Gastrocnemius medialis (tissue), 4 donors: ENCODE results near the gene FAM3A. TPM values are rescaled to one million over a fixed set of nuclear protein-coding genes. Genes with fewer than 3 reads are reported as not detected.

Source experiments
- ATAC-seq, 2 donors: fragments of 150-250 bp; one replicate each; pipeline ENCODE4 v1.9.1; 2016
- DNase-seq, 2 donors: peaks; one replicate each; pipeline ENCODE4 v3.0.0-alpha.2; 2019
- H3K27ac ChIP-seq, 4 donors: fragments of 200-600 bp; sonication (generic); 1 replicate in 1 of 4; 2 replicates in 3 of 4; pipeline ENCODE4 v1.5.1; 2016 to 2018; ENCODE audit warnings: mild to moderate bottlenecking in 2 of 4, moderate library complexity in 1 of 4
- H3K27me3 ChIP-seq, 3 donors: fragments of 200-600 bp; sonication (generic) in 2 of 3; 1 replicate in 1 of 3; 2 replicates in 2 of 3; pipeline versions ENCODE4 v1.5.1 to v1.6.0; 2016 to 2019; ENCODE audit warnings: mild to moderate bottlenecking in 1 of 3, moderate library complexity in 1 of 3
- H3K36me3 ChIP-seq, 2 donors: fragments of 200-600 bp; sonication (generic) in 1 of 2; one replicate each; pipeline ENCODE4 v1.5.1; 2017 to 2018
- H3K4me1 ChIP-seq, 2 donors: fragments of 200-600 bp; sonication (generic) in 1 of 2; one replicate each; pipeline ENCODE4 v1.5.1; 2016 to 2017; ENCODE audit warnings: mild to moderate bottlenecking in 2 of 2
- H3K4me3 ChIP-seq, 4 donors: fragments of 200-600 bp; sonication (generic) in 3 of 4; 1 replicate in 1 of 4; 2 replicates in 3 of 4; pipeline ENCODE4 v1.5.1; 2016 to 2019; ENCODE audit warnings: mild to moderate bottlenecking in 2 of 4
- H3K9me3 ChIP-seq, 3 donors: fragments of 200-600 bp; sonication (generic) in 2 of 3; 1 replicate in 1 of 3; 2 replicates in 2 of 3; pipeline ENCODE4 v1.5.1; 2016 to 2019
- POLR2A ChIP-seq, 2 donors: fragments of 450-650 bp; IDR thresholded peaks; one replicate each; pipeline ENCODE4 v1.6.1; 2017; ENCODE audit warnings: antibody characterized with exemption in 2 of 2, mild to moderate bottlenecking in 2 of 2, moderate library complexity in 2 of 2
- in situ Hi-C, 4 donors: fragments of 200-750 bp; cut with MboI; loops; one replicate each; pipeline versions ENCODE4 v1.15.0 to v1.8.0; 2017; ENCODE audit warnings: low sequenced_read_pairs in 4 of 4
- intact Hi-C: fragments of 100-400 bp; cut with DNase I; formaldehyde crosslinking; loops from one replicate; pipeline ENCODE4 v1.15.1; 2023; ENCODE audit warnings: low total_unique reads
- total RNA-seq, 4 donors: library from RNA; depleted of rRNA; stranded (reverse); fragments of >200 nt; gene quantifications; one replicate each; pipeline versions ENCODE4 v1.1.0 to v1.2.3, GENCODE V29; 2016
- TF ChIP-seq, protein P1 (sequence below), 5 experiments: fragments of 450-650 bp in 3 of 5; fragments of 200-600 bp in 2 of 5; sonication (generic) in 2 of 5; IDR thresholded peaks in 4 of 5; conservative IDR thresholded peaks in 1 of 5; 1 replicate in 4 of 5; 2 replicates in 1 of 5; pipeline ENCODE4 v1.5.1; 2016 to 2019; ENCODE audit warnings: antibody characterized with exemption in 5 of 5, mild to moderate bottlenecking in 3 of 5, moderate library complexity in 3 of 5

Gene FAM3A
- total RNA-seq, 4 donors from 2014 or later: 28.3 to 44.5 (median 37.8) TPM

DNA sequence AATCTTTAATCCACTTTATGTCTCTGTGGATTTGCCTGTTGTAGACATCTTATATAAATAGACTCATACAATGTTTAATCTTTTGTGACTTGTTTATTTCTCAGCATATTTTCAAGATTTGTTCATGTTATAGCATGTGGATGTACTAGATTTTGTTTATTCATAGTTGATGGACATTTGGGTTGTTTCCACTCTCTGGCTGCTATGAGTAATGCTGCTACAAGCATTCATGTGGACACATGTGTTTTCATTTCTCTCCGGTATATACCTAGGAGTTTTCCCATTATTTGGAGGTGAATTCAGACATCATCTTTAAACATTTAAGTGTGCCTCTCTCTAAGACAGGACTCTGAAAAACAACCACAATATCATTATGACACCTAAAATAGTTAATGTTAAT, 33.7 kb upstream of the FAM3A start:
- Histone ChIP-seq H3K27ac (no peak overlapping the region), H3K4me1 (peaks cover 6 to 19% of the 10 kb centered on the region in 2 donors), H3K4me3 (no peak overlapping the region), H3K36me3 (peaks cover 0 to 10% of the 10 kb centered on the region in 2 donors), H3K27me3 (no peaks in the 10 kb centered on the region), H3K9me3 (no peaks in the 10 kb centered on the region)
- intact Hi-C loops: loop anchor here (10.0 kb wide), 3 partner anchors 175 to 955 kb away; partner anchors contain the start of genes CCNQ, DKC1, EMD and FLNA
- ATAC-seq (no peak), DNase-seq (no peak)
- in situ Hi-C loops: loop anchor here in 2 of 4 donors (25.0 kb wide), 2 partner anchors 137 to 587 kb away; partner anchors contain the start of genes DNASE1L1 (in 2 of the 2), TAFAZZIN (in 2 of the 2), HCFC1 (in 1 of the 2) and TMEM187 (in 1 of the 2)
- no peak for TF ChIP-seq POLR2A (IDR thresholded peaks at IDR 0.05)
- TF ChIP-seq, protein P1, sequence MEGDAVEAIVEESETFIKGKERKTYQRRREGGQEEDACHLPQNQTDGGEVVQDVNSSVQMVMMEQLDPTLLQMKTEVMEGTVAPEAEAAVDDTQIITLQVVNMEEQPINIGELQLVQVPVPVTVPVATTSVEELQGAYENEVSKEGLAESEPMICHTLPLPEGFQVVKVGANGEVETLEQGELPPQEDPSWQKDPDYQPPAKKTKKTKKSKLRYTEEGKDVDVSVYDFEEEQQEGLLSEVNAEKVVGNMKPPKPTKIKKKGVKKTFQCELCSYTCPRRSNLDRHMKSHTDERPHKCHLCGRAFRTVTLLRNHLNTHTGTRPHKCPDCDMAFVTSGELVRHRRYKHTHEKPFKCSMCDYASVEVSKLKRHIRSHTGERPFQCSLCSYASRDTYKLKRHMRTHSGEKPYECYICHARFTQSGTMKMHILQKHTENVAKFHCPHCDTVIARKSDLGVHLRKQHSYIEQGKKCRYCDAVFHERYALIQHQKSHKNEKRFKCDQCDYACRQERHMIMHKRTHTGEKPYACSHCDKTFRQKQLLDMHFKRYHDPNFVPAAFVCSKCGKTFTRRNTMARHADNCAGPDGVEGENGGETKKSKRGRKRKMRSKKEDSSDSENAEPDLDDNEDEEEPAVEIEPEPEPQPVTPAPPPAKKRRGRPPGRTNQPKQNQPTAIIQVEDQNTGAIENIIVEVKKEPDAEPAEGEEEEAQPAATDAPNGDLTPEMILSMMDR (IDR thresholded peaks at IDR 0.05 in 4 of 5, conservative IDR thresholded peaks at IDR 0.05 in 1 of 5): no peak

DNA sequence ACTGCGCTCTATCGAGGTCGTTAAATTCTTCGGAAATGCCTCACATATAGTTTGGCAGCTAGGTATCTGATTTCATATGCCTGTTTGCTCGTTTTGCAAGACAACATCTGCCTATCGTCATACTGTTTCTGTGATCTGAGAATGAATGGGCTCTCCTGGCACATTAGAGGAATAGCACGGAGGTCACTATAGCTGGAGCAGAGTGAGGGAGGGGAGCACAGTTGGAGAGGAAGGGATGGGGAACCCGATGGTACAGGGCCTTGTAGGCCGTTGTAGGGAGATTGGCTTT, 31.9 kb upstream of the FAM3A start:
- in situ Hi-C loops: loop anchor here in 2 of 4 donors (25.0 kb wide), 2 partner anchors 136 to 586 kb away; partner anchors contain the start of genes DNASE1L1 (in 2 of the 2), TAFAZZIN (in 2 of the 2), HCFC1 (in 1 of the 2) and TMEM187 (in 1 of the 2)
- DNase-seq: no peak
- TF ChIP-seq, protein P1 (IDR thresholded peaks at IDR 0.05 in 4 of 5, conservative IDR thresholded peaks at IDR 0.05 in 1 of 5): no peak
- TF ChIP-seq POLR2A (IDR thresholded peaks at IDR 0.05): no peak

DNA sequence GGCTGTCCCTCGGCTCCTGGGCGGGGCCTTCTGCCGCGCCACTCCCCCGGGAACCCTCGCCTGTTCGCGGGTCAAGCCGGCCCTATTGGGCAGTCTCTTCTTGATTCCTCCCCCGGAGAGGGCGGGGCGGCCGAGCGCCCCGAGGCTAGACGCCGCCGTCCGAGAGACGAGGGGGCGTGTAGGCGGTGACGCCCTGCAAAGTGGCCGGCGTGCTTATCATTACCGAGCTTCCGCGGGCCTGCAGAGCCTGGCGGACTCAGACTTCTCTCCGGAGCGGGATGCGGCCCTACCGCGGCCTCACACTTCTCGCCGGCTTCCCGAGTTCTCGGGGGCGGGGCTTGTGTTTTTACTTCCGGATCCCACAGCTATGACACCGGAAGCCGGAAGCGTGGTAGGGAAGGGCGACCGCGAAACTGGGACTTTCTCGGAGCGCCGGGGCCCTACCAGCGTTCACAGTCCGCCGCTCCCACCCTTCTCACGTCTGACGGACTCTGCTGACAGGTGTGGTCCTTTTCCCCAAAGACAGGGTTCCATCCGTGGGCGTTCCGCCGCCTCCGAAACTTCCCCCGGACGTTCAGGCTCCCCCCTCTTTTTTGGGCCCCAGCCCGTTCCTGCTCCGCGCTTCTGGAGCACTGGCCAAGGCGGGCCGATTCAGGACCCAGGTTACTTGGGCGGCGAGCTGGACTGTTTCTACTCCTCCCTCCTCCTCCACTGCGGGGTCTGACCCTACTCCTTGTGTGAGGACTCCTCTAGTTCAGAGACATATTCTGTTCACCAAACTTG, 31.4 kb upstream of the FAM3A start, which contains the start of gene IKBKG:
Gene IKBKG, plus strand, starts transcription at position 376 of the 783 bp plus-strand sequence. CDS start 4,383 bp downstream, outside the sequence.
- Histone ChIP-seq H3K4me1 (peaks cover 6 to 24% of the 10 kb centered on the region in 2 donors), H3K36me3 (no peaks in the 10 kb centered on the region), H3K9me3 (no peaks in the 10 kb centered on the region), H3K27ac (peak within 1 kb of the TSS; percentile 84 to 96 (median 92)), H3K27me3 (no peaks in the 10 kb centered on the region), H3K4me3 (peak within 1 kb of the TSS; percentile 61 to 77 (median 69))
- DNase-seq (peak; percentile 80 to 87), ATAC-seq (peak; percentile 85 to 87)
- intact Hi-C loops: loop anchor here (10.0 kb wide), 3 partner anchors 173 to 953 kb away; partner anchors contain the start of genes CCNQ, DKC1, EMD and FLNA
- in situ Hi-C loops: loop anchor here in 2 of 4 donors (25.0 kb wide), 2 partner anchors 135 to 585 kb away; partner anchors contain the start of genes DNASE1L1 (in 2 of the 2), TAFAZZIN (in 2 of the 2), HCFC1 (in 1 of the 2) and TMEM187 (in 1 of the 2)
- TF ChIP-seq POLR2A (IDR thresholded peaks at IDR 0.05): peak in 1 of 2 donors; percentile 40
- TF ChIP-seq, protein P1 (IDR thresholded peaks at IDR 0.05 in 4 of 5, conservative IDR thresholded peaks at IDR 0.05 in 1 of 5): no peak

More for the DNA sequence above, 31.9 kb upstream of the FAM3A start:
- Histone ChIP-seq H3K4me1 (peaks cover 6 to 19% of the 10 kb centered on the region in 2 donors), H3K36me3 (peaks cover 0 to under 1% of the 10 kb centered on the region in 2 donors), H3K4me3 (peak overlapping the region; percentile 61 to 77 (median 69)), H3K9me3 (no peaks in the 10 kb centered on the region), H3K27ac (peak overlapping the region; percentile 84 to 96 (median 92)), H3K27me3 (no peaks in the 10 kb centered on the region)
- intact Hi-C loops: loop anchor here (10.0 kb wide), 3 partner anchors 173 to 953 kb away; partner anchors contain the start of genes CCNQ, DKC1, EMD and FLNA
- no peak for ATAC-seq

DNA sequence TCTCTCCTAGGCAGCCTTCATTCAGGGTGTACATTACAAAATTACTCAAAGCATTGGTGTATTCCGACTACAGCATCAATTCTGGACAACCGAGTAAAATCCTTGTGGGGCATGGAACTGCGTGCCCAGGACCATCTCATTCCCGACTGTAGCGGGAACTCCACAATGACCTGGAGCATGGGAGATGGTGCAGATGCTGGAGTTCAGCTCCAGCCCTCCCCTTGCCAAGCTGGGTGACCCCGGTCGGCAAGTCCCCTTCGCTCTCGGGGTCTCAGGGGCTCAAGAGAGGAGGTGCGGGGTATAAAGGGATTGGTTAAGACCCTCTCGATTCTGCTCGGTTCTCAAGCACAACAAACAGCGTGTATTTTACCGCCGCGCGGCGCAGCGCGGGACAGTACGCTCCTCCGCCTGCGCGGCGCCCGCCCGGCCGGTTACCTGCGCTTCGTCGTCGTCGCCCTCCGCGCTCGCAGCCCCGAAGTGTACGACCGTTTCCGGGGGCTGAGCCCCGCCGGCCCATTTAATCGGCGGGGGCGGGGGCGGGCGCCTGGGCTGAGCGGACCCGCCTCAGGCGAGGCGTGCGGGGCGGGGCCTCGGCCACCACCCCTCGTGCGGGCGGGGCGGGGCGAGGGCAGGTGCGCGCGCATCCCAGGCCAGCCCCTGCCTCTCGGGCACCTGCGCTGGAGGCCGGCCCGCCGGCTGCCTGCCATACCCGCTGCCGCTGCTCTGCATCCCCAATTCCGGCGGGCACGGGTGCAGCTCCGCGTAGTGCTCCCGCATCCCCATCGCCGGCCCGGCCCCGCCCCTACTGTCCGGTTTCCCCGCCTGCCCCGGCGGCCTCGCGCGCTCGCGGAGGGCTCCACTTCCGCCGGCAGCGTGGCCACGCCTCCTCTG, 30.6 kb upstream of the FAM3A start, which contains the start of gene G6PD:
Gene G6PD, minus strand, starts transcription at position 493 of the 891 bp plus-strand sequence. CDS start 691 bp downstream, outside the sequence.
- H3K27me3 ChIP-seq: no peaks in the 10 kb centered on the region
- peak within 1 kb of the TSS; percentile 61 to 77 (median 69) for H3K4me3 ChIP-seq
- no peaks in the 10 kb centered on the region for H3K9me3 ChIP-seq
- in situ Hi-C loops (loop anchor here in 2 of 4 donors (25.0 kb wide), 2 partner anchors 134 to 584 kb away; partner anchors contain the start of genes DNASE1L1 (in 2 of the 2), TAFAZZIN (in 2 of the 2), HCFC1 (in 1 of the 2) and TMEM187 (in 1 of the 2)), intact Hi-C loops (loop anchor here (10.0 kb wide), 3 partner anchors 172 to 952 kb away; partner anchors contain the start of genes CCNQ, DKC1, EMD and FLNA)
- DNase-seq (peak in 1 of 2 donors; percentile 21), ATAC-seq (peak; percentile 71 to 73)
- H3K4me1 ChIP-seq: peaks cover 11 to 31% of the 10 kb centered on the region in 2 donors
- TF ChIP-seq, protein P1 (IDR thresholded peaks at IDR 0.05 in 4 of 5, conservative IDR thresholded peaks at IDR 0.05 in 1 of 5): no peak
- TF ChIP-seq POLR2A (IDR thresholded peaks at IDR 0.05): peak; percentile 42 to 47
- peak within 1 kb of the TSS; percentile 84 to 96 (median 92) for H3K27ac ChIP-seq
- H3K36me3 ChIP-seq: no peaks in the 10 kb centered on the region
